Measurements from ENCODE around the gene IGF2R. TPM values are rescaled to one million over a fixed set of nuclear protein-coding genes. Genes with fewer than 3 reads are reported as not detected.

The IGF2R gene
- total and polyA plus RNA-seq, 2 donors (not counting 1 experiment from before 2014, with no cell fraction given) = 9.5 to 53.3 TPM

GRCh38 chr6:160093946-160094345, 125.1 kb downstream of the IGF2R start:
- ATAC-seq (ENCODE audit: low read depth) = no peak
- Histone ChIP-seq H3K9me3 (ENCODE audit: control extremely low read depth in 1 of 3, control insufficient read depth in 2 of 3, insufficient read depth in 1 of 3, low read length in 2 of 3) (no peaks in the 10 kb centered on the region), H3K9ac (ENCODE audit: low read length) (no peak overlapping the region), H2AFZ (ENCODE audit: insufficient read depth, low read depth, low read length, poor library complexity, severe bottlenecking) (no peak overlapping the region), H3K36me3 (replicated peaks in 1 of 2; ENCODE audit: control extremely low read depth in 1 of 2, control insufficient read depth in 1 of 2, extremely low read depth in 1 of 2, insufficient read depth in 2 of 2, low read length in 1 of 2) (peaks cover 16 to 78% of the 10 kb centered on the region in 2 experiments), H4K20me1 (ENCODE audit: control insufficient read depth, insufficient read depth, low read length, poor library complexity, severe bottlenecking) (no peaks in the 10 kb centered on the region), H3K4me3 (ENCODE audit: control extremely low read depth in 1 of 5, extremely low read depth in 1 of 5, insufficient read depth in 1 of 5, low read depth in 2 of 5, low read length in 4 of 5) (no peak overlapping the region), H3K27me3 (replicated peaks in 1 of 4; ENCODE audit: control extremely low read depth in 1 of 4, control insufficient read depth in 3 of 4, insufficient read depth in 4 of 4, low read length in 3 of 4) (no peaks in the 10 kb centered on the region), H3K4me1 (ENCODE audit: control insufficient read depth in 2 of 2, insufficient read depth in 2 of 2, low read length in 2 of 2) (no peaks in the 10 kb centered on the region), H3K27ac (ENCODE audit: low read length in 2 of 2) (no peak overlapping the region), H3K4me2 (replicated peaks; ENCODE audit: low read depth, low read length, poor library complexity, severe bottlenecking) (no peak overlapping the region), H3K79me2 (ENCODE audit: control insufficient read depth, insufficient read depth, low read length) (no peaks in the 10 kb centered on the region)
- intact Hi-C loops (cut with micrococcal nuclease) = no loop called here
- Mint-ChIP-seq H3K4me3 (no peak overlapping the region), H3K27me3 (no peaks in the 10 kb centered on the region), H3K27ac (no peak overlapping the region), H3K4me1 (no peaks in the 10 kb centered on the region), H3K9me3 (ENCODE audit: insufficient read depth) (no peaks in the 10 kb centered on the region)
- ChIA-PET CTCF (no interaction called here), POLR2A (no interaction called here)
- no peak for DNase-seq
- TF ChIP-seq CTCF (IDR thresholded peaks at IDR 0.05) = no peak
- TF ChIP-seq EZH2 (IDR thresholded peaks at IDR 0.05; ENCODE audit: borderline replicate concordance, insufficient read depth, low read depth, low read length, poor library complexity, severe bottlenecking) = no peak
- WGBS (ENCODE audit: insufficient coverage) = 100% methylated on average over 2 of the region's 4 CpGs

GRCh38 chr6:160095146-160095845, 126.4 kb downstream of the IGF2R start:
- Histone ChIP-seq H3K4me3 (ENCODE audit: control extremely low read depth in 1 of 5, extremely low read depth in 1 of 5, insufficient read depth in 1 of 5, low read depth in 2 of 5, low read length in 4 of 5) (no peak overlapping the region), H3K79me2 (ENCODE audit: control insufficient read depth, insufficient read depth, low read length) (no peaks in the 10 kb centered on the region), H4K20me1 (ENCODE audit: control insufficient read depth, insufficient read depth, low read length, poor library complexity, severe bottlenecking) (no peaks in the 10 kb centered on the region), H3K4me1 (ENCODE audit: control insufficient read depth in 2 of 2, insufficient read depth in 2 of 2, low read length in 2 of 2) (no peaks in the 10 kb centered on the region), H3K27ac (ENCODE audit: low read length in 2 of 2) (no peak overlapping the region), H3K9me3 (ENCODE audit: control extremely low read depth in 1 of 3, control insufficient read depth in 2 of 3, insufficient read depth in 1 of 3, low read length in 2 of 3) (no peaks in the 10 kb centered on the region), H3K4me2 (replicated peaks; ENCODE audit: low read depth, low read length, poor library complexity, severe bottlenecking) (no peak overlapping the region), H3K36me3 (replicated peaks in 1 of 2; ENCODE audit: control extremely low read depth in 1 of 2, control insufficient read depth in 1 of 2, extremely low read depth in 1 of 2, insufficient read depth in 2 of 2, low read length in 1 of 2) (peaks cover 15 to 65% of the 10 kb centered on the region in 2 experiments), H3K9ac (ENCODE audit: low read length) (no peak overlapping the region), H3K27me3 (replicated peaks in 1 of 4; ENCODE audit: control extremely low read depth in 1 of 4, control insufficient read depth in 3 of 4, insufficient read depth in 4 of 4, low read length in 3 of 4) (no peaks in the 10 kb centered on the region), H2AFZ (ENCODE audit: insufficient read depth, low read depth, low read length, poor library complexity, severe bottlenecking) (no peak overlapping the region)
- no peak for ATAC-seq (ENCODE audit: low read depth)
- no peak overlapping the region for H3K4me3 Mint-ChIP-seq
- POLR2A ChIA-PET = interaction anchor here (0.5 to 0.6 kb wide), 2 partner anchors 14 to 401 kb away, joined by 3 to 4 read pairs; no protein-coding TSS in a partner anchor
- H3K27me3 Mint-ChIP-seq = no peaks in the 10 kb centered on the region
- no peak for TF ChIP-seq EZH2 (IDR thresholded peaks at IDR 0.05; ENCODE audit: borderline replicate concordance, insufficient read depth, low read depth, low read length, poor library complexity, severe bottlenecking)
- TF ChIP-seq CTCF (IDR thresholded peaks at IDR 0.05) = no peak
- no peaks in the 10 kb centered on the region for H3K4me1 Mint-ChIP-seq
- no peak for DNase-seq
- CTCF ChIA-PET = no interaction called here
- no peak overlapping the region for H3K27ac Mint-ChIP-seq
- intact Hi-C loops (cut with micrococcal nuclease) = no loop called here
- 99% methylated on average over 6 of the region's 8 CpGs for WGBS (ENCODE audit: insufficient coverage)
- H3K9me3 Mint-ChIP-seq (ENCODE audit: insufficient read depth) = no peaks in the 10 kb centered on the region
